Nephron (organoid): Measurements from ENCODE around the gene UGT1A10.
"Not testable (repeated sequence)": the region's sequence is repeated elsewhere in the genome, so short reads cannot be mapped to it uniquely, and the experiment has no call there.

Source experiments
- H3K27ac Mint-ChIP-seq, 3 experiments: 2 replicates each; pipeline ENCODE4 v1.8.0; 2020; ENCODE audit warnings: mixed read lengths in 3 of 3, mild to moderate bottlenecking in 2 of 3, moderate library complexity in 1 of 3
- H3K27me3 Mint-ChIP-seq: 2 replicates; pipeline ENCODE4 v1.8.0; 2021; ENCODE audit warnings: low read depth, mild to moderate bottlenecking, moderate library complexity, mixed read lengths
- H3K36me3 Mint-ChIP-seq: 2 replicates; pipeline ENCODE4 v1.8.0; 2020; ENCODE audit warnings: low read depth, mixed read lengths
- H3K4me1 Mint-ChIP-seq: 2 replicates; pipeline ENCODE4 v1.8.0; 2020; ENCODE audit warnings: mixed read lengths
- H3K4me3 Mint-ChIP-seq, 3 experiments: 2 replicates each; pipeline ENCODE4 v1.8.0; 2020; ENCODE audit warnings: mild to moderate bottlenecking in 3 of 3, mixed read lengths in 3 of 3, moderate library complexity in 2 of 3
- H3K9me3 Mint-ChIP-seq: 2 replicates; pipeline ENCODE4 v1.8.0; 2020; ENCODE audit warnings: mixed read lengths
- TF ChIP-seq, protein P1 (sequence below), 3 experiments: fragments of 200-600 bp; sonication (generic); IDR thresholded peaks; one replicate each; pipeline ENCODE4 v1.5.0; 2021; ENCODE audit warnings: antibody characterized with exemption in 3 of 3; ENCODE audit not compliant: unreplicated experiment in 3 of 3

UGT1A10 gene

DNA sequence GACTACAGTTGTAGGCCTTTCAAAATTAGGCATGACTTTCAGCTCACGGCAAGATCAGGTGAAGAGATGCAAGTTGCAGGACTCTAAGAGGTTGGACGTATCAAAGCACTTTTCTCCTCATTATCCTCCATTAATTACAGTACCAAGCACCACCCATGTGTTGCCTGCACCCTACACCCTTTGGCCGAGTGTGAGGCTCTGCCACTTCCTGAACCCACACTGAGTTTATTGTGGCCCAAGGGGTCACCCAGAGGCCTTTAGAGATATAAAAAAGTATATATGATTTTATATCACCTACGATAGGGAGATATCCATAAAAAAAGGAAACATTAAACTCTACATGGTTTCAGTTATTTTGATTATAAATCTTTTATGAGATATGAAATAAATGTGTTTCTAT, 16.0 kb upstream of the UGT1A10 start:
- Mint-ChIP-seq H3K36me3 (no peaks in the 10 kb centered on the region), H3K27ac (no peak overlapping the region), H3K27me3 (peaks cover 3% of the 10 kb centered on the region), H3K9me3 (peaks cover 14% of the 10 kb centered on the region), H3K4me3 (no peak overlapping the region), H3K4me1 (no peaks in the 10 kb centered on the region)
- TF ChIP-seq, protein P1, sequence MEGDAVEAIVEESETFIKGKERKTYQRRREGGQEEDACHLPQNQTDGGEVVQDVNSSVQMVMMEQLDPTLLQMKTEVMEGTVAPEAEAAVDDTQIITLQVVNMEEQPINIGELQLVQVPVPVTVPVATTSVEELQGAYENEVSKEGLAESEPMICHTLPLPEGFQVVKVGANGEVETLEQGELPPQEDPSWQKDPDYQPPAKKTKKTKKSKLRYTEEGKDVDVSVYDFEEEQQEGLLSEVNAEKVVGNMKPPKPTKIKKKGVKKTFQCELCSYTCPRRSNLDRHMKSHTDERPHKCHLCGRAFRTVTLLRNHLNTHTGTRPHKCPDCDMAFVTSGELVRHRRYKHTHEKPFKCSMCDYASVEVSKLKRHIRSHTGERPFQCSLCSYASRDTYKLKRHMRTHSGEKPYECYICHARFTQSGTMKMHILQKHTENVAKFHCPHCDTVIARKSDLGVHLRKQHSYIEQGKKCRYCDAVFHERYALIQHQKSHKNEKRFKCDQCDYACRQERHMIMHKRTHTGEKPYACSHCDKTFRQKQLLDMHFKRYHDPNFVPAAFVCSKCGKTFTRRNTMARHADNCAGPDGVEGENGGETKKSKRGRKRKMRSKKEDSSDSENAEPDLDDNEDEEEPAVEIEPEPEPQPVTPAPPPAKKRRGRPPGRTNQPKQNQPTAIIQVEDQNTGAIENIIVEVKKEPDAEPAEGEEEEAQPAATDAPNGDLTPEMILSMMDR (IDR thresholded peaks at IDR 0.05; ENCODE audit: unreplicated experiment in 3 of 3): no peak

DNA sequence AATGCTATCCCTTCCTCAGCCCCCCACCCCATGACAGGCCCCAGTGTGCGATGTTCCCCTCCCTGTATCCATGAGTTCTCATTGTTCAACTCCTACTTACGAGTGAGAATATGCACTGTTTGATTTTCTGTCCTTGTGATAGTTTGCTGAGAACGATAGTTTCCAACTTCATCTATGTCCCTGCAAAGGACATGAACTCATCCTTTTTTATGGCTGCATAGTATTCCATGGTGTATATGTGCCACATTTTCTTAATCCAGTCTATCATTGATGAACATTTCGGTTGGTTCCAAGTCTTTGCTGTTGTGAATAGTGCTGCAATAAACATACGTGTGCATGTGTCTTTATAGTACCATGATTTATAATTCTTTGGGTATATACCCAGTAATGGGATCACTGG, 14.4 kb upstream of the UGT1A10 start:
- H3K9me3 Mint-ChIP-seq, H3K4me3 Mint-ChIP-seq, H3K27ac Mint-ChIP-seq, H3K27me3 Mint-ChIP-seq, H3K4me1 Mint-ChIP-seq, H3K36me3 Mint-ChIP-seq: not testable (repeated sequence)

DNA sequence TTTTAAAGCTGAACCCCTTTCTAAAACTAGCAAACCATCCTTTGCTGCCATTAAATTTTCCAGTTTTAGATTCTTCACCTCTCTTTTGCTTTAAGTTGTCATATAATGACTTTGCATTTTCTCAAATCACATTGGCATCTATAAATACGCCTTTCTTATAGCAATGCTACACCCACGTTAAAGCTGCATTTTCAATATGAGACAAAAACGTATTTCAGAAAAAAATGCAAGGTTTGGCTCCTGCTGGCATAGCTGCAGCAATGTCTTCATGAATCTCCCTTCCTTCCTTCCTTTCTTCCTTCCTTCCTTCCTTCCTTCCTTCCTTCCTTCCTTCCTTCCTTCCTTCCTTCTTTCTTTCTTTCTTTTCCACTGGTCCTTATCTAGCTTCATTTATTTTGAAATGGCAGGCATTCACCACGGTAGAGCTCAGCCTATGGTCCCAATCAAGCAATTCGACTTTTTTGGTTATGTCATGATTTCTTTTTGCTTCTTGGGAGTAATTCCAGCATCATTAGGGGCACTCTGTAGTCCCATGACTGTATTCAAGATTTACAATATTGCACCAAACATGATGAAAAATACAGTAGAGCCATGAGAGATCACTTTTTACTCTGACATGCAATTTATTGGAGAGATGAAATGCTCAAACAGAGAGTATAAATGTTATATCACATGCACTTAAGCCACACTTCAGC, 8.8 kb upstream of the UGT1A10 start:
- no peak overlapping the region for H3K27ac Mint-ChIP-seq
- H3K4me3 Mint-ChIP-seq: no peak overlapping the region
- H3K27me3 Mint-ChIP-seq: peaks cover 9% of the 10 kb centered on the region
- no peaks in the 10 kb centered on the region for H3K4me1 Mint-ChIP-seq
- H3K9me3 Mint-ChIP-seq: peaks cover 7% of the 10 kb centered on the region
- no peaks in the 10 kb centered on the region for H3K36me3 Mint-ChIP-seq
- TF ChIP-seq, protein P1 (IDR thresholded peaks at IDR 0.05; ENCODE audit: unreplicated experiment in 3 of 3): no peak

DNA sequence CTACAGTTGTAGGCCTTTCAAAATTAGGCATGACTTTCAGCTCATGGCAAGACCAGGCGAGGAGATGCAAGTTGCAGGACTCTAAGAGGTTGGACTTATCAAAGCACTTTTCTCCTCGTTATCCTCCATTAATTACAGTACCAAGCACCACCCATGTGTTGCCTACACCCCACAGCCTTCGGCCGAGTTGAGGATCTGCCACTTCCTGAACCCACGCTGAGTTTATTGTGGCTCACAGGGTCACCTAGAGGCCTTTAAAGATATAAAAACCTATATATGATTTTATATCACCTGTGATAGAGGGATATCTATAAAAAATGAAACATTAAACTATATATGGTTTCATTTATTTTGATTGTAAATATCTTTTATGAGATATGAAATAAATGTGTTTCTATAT, 2.6 kb downstream of the UGT1A10 start:
- H3K27ac Mint-ChIP-seq: no peak overlapping the region
- no peaks in the 10 kb centered on the region for H3K4me1 Mint-ChIP-seq
- no peaks in the 10 kb centered on the region for H3K36me3 Mint-ChIP-seq
- H3K9me3 Mint-ChIP-seq: peaks cover 15% of the 10 kb centered on the region
- H3K4me3 Mint-ChIP-seq: no peak overlapping the region
- TF ChIP-seq, protein P1 (IDR thresholded peaks at IDR 0.05; ENCODE audit: unreplicated experiment in 3 of 3): no peak
- H3K27me3 Mint-ChIP-seq: peaks cover 10% of the 10 kb centered on the region

DNA sequence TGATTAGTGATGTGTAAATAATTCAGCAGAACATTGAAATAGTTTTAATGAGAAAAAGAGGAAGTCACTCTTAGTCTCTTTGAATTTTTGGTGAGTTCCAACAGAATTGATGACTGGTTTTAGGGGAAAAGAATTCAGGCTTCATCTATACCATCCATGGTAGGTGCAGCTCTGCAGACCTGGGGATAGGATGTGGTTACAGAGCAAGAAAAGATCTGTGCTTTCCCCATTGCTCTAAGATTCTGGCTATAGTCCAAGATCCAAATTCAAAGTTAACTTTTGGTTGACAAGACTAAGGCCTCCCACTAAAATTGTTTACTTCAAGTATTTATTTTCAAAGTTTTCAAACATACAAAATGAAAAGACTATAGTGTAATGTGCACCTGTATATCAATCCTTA, 3.6 kb downstream of the UGT1A10 start:
- Mint-ChIP-seq H3K36me3 (no peaks in the 10 kb centered on the region), H3K4me1 (no peaks in the 10 kb centered on the region), H3K4me3 (no peak overlapping the region), H3K9me3 (peaks cover 18% of the 10 kb centered on the region), H3K27me3 (peaks cover 8% of the 10 kb centered on the region), H3K27ac (no peak overlapping the region)
- TF ChIP-seq, protein P1 (IDR thresholded peaks at IDR 0.05; ENCODE audit: unreplicated experiment in 3 of 3): no peak

DNA sequence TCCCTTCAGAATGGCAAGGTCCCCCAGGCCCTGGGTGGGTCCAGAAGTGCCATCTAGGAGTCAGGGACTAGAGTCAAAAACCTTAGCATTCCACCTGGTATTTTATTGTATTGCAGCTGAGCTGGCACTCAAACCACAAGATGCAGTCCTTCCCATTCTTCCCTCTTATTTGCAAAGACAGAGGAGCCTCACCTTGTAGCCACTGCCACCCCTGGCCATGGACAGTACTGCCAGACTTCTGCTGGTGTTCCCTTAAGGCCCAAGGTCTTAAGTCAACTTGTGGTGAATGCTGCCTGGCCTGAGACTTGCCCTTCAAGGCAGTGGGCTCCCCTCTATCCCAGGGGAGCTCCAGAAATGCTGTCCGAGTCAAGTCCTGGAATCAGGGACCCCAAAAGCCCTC, 6.9 kb downstream of the UGT1A10 start:
- TF ChIP-seq, protein P1 (IDR thresholded peaks at IDR 0.05; ENCODE audit: unreplicated experiment in 3 of 3): no peak
- peaks cover 5% of the 10 kb centered on the region for H3K36me3 Mint-ChIP-seq

DNA sequence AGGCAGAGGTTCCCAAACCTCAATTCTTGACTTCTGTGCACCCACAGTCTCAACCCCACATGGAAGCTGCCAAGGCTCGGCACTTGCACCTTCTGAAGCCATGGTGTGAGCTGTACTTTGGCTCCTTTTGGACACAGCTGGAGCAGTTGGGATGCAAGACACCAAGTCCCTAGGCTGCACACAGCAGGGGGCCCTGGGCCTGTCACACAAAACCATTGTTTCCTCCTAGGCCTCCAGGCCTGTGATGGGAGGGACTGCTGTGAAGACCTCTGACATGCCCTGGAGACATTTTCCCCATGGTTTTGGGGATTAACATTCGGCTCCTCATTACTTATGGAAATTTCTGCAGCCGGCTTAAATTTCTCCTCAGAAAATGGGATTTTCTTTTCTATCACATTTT, 9.8 kb downstream of the UGT1A10 start:
- H3K27ac Mint-ChIP-seq, H3K36me3 Mint-ChIP-seq, H3K4me3 Mint-ChIP-seq, H3K4me1 Mint-ChIP-seq, H3K27me3 Mint-ChIP-seq: not testable (repeated sequence)
- peaks cover 30% of the 10 kb centered on the region for H3K9me3 Mint-ChIP-seq

More for the DNA sequence above, 6.9 kb downstream of the UGT1A10 start:
- Mint-ChIP-seq H3K4me1 (no peaks in the 10 kb centered on the region), H3K4me3 (no peak overlapping the region), H3K9me3 (peaks cover 30% of the 10 kb centered on the region), H3K27me3 (no peaks in the 10 kb centered on the region), H3K27ac (no peak overlapping the region)
